WTC11 (cell line): ENCODE measurements around the gene ZNF786.

Source experiments
- AFF4 ChIP-seq: sonication (generic); formaldehyde crosslinking; IDR thresholded peaks from 2 replicates; pipeline ENCODE4 v1.8.1; 2023; ENCODE audit warnings: mild to moderate bottlenecking, missing genetic modification reagents, borderline replicate concordance
- ATF3 ChIP-seq: sonication (generic); formaldehyde crosslinking; conservative IDR thresholded peaks from 2 replicates; pipeline ENCODE4 v1.8.1; 2022; ENCODE audit warnings: mild to moderate bottlenecking, missing genetic modification reagents
- CREM ChIP-seq: sonication (generic); formaldehyde crosslinking; IDR thresholded peaks from 2 replicates; pipeline ENCODE4 v1.8.1; 2022; ENCODE audit warnings: mild to moderate bottlenecking, missing genetic modification reagents, moderate library complexity
- ETV6 ChIP-seq: sonication (generic); formaldehyde crosslinking; IDR thresholded peaks from 2 replicates; pipeline ENCODE4 v1.8.1; 2022; ENCODE audit warnings: mild to moderate bottlenecking, missing genetic modification reagents
- PRDM15 ChIP-seq: sonication (generic); formaldehyde crosslinking; IDR thresholded peaks from 2 replicates; pipeline ENCODE4 v1.8.0; 2022; ENCODE audit warnings: missing genetic modification reagents
- SP1 ChIP-seq: sonication (generic); formaldehyde crosslinking; conservative IDR thresholded peaks from 2 replicates; pipeline ENCODE4 v1.8.1; 2022; ENCODE audit warnings: missing genetic modification reagents
- ZBTB21 ChIP-seq: sonication (generic); formaldehyde crosslinking; IDR thresholded peaks from 2 replicates; pipeline ENCODE4 v1.8.1; 2023; ENCODE audit warnings: mild to moderate bottlenecking, missing genetic modification reagents, borderline replicate concordance
- TF ChIP-seq, protein P1 (sequence below): fragments of 200-600 bp; IDR thresholded peaks from 2 replicates; pipeline ENCODE4 v1.8.0; 2022; ENCODE audit warnings: antibody characterized with exemption
- TF ChIP-seq, protein P2 (sequence below): sonication (generic); formaldehyde crosslinking; IDR thresholded peaks from 2 replicates; pipeline ENCODE4 v1.8.0; 2022; ENCODE audit warnings: mild to moderate bottlenecking, missing genetic modification reagents

DNA sequence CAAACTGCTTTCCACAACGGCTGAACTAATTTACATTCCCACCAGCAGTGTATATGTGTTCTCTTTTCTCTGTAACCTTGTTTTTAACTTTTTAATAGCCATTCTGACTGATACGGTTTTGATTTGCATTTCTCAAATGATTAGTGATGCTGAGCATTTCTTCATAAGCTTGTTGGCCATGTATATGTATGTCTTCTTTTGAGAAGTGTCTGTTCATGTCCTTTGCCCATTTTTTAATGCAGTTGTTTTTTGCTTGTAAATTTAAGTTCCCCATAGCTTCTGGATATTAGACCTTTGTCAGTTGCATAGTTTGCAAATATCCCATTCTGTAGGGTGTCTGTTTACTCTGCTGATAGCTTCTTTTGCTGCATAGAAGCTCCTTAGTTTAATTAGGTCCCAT lies 6.1 kb downstream of the ZNF786 start:
- TF ChIP-seq, protein P1, sequence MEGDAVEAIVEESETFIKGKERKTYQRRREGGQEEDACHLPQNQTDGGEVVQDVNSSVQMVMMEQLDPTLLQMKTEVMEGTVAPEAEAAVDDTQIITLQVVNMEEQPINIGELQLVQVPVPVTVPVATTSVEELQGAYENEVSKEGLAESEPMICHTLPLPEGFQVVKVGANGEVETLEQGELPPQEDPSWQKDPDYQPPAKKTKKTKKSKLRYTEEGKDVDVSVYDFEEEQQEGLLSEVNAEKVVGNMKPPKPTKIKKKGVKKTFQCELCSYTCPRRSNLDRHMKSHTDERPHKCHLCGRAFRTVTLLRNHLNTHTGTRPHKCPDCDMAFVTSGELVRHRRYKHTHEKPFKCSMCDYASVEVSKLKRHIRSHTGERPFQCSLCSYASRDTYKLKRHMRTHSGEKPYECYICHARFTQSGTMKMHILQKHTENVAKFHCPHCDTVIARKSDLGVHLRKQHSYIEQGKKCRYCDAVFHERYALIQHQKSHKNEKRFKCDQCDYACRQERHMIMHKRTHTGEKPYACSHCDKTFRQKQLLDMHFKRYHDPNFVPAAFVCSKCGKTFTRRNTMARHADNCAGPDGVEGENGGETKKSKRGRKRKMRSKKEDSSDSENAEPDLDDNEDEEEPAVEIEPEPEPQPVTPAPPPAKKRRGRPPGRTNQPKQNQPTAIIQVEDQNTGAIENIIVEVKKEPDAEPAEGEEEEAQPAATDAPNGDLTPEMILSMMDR, result no peak
- TF ChIP-seq PRDM15 (CRISPR knock-in tag) (no peak), ZBTB21 (CRISPR knock-in tag) (no peak), ETV6 (CRISPR knock-in tag) (no peak), AFF4 (CRISPR knock-in tag) (no peak), CREM (no peak), ATF3 (CRISPR knock-in tag) (no peak), SP1 (no peak)
- TF ChIP-seq, protein P2, sequence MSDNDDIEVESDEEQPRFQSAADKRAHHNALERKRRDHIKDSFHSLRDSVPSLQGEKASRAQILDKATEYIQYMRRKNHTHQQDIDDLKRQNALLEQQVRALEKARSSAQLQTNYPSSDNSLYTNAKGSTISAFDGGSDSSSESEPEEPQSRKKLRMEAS (CRISPR knock-in tag), result no peak
